GM18498 (cell line): ENCODE measurements around the gene SCLT1.
"Not testable (repeated sequence)": the region's sequence is repeated elsewhere in the genome, so short reads cannot be mapped to it uniquely, and the experiment has no call there.

ENCODE experiments used
- ATAC-seq: cut with Tn5 transposase; IDR thresholded peaks from one replicate; pipeline ENCODE4 v1.9.1; 2021; ENCODE audit warnings: mild to moderate bottlenecking, moderate library complexity; ENCODE audit not compliant: unreplicated experiment

SCLT1 gene

GRCh38 chr4:129093191-129093920 is at the start of gene SCLT1:
TSS of gene SCLT1 (minus strand) at chr4:129093539. CDS start at chr4:129093103, 436 bp downstream.
- ATAC-seq: peak; percentile 94

- ATAC-seq: no peak
Observed at GRCh38 chr4:129140521-129140920, 47.2 kb upstream of the SCLT1 start.

DNA sequence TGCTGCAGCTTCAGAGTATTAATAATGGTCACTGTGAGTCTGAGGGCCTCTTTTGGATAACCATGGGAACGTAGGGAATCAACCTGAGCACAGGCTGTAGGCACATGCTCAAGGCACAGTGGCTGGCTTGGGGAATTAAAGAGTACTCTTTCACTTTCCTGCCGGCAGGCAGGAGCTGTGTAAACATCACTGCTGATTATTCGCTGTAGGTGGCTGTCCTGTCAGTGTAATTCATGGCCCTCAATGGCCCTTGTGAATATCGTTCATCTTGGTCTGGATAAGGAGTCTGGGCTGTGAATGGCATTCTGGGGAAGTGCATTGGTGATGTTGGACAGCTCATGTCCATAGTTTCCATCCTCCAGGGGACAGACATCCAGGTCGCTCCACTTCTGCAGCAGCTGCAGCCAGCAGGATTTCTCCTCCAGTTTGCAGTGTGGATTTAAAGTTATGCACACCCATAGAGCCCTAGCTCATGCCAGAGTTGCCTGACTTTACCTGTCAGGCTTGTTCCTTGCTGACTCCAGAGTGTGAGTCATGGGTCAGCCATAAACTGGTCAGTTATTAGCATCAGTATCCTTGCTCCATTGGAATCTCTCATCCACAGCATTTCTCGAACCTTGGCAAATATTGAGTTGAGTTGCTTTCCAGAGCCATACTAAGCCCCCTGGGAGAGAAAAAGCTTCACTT is 45.6 kb upstream of the SCLT1 start:
- ATAC-seq: no peak

DNA sequence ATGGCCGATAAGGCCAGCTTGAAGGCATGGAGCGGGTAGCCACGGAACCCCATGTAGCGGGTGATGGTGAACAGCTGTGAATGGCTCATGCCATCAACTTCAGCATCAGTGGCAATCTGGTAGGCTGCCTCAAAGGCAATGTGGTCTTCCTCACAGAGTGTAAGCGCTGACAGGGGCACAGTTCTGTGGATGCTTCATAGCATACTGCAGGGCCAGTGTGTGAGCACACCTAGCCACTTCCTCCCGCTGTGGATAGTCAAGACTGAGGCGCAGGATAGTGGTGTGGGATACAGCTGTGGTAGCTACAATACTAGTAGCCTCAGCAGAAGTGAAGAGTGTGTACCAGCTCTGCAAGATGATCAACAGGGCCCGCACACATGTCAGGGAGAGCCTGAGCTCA is 43.1 kb upstream of the SCLT1 start:
- no peak for ATAC-seq

- ATAC-seq: no peak
Observed at GRCh38 chr4:129131343-129131742, 38.0 kb upstream of the SCLT1 start.

GRCh38 chr4:129129143-129129542 is 35.8 kb upstream of the SCLT1 start:
- ATAC-seq: no peak

DNA sequence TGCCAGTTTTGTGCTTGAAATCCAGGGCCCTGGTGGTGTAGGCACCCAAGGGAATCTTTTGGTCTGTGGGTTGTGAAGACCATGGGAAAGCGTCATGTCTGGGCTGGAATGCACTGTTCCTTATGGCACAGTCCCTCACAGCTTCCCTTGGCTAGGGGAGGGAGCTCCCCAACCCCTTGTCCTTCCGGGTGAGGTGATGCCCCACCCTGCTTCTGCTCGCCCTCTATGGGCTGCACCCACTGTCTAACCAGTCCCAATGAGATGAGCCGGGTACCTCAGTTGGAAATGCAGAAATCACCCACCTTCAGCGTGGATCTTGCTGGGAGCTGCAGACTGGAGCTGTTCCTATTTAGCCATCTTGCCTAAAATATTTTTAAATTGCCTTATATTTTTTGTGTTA is 33.3 kb upstream of the SCLT1 start:
- ATAC-seq: not testable (repeated sequence)

- ATAC-seq: no peak
Observed at GRCh38 chr4:129117705-129118104, 24.4 kb upstream of the SCLT1 start.

DNA sequence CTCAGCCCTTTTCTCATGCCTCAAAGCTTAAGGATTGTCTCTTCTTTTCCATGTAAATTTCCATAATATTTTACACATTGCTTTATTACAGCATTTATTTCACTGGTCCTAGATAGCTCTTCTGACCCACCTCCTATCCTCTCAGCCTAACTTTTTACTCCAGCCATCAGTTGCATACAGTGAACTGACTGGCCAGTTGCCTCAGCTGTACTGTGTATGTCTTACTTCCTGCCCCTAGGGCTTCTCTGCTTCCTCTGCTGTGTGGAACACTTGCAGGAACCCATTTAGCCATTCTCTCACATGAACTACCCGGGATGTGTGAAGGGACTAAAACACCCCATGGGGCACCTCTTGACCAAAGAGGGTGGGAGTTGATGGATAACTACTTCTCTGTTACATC is 20.6 kb upstream of the SCLT1 start:
- ATAC-seq: no peak

DNA sequence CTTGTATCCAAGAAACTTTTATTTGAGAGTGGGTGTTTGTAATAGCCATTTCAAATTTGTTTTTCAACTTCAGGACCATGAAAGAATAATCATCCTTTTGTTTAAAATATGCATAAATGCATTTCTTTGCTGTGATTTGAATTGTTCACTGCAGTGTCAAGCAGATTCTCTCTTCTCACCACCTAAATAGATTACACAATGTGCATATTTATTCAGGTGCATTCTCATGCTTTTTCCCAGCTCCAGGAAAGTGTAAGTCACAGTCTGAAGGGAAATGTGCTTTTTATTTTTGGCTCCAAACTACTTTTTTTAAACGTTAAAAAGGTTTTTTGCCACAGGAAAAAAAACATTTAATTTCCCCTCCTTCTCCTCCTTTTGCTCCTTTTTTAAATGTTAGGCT is 20.1 kb upstream of the SCLT1 start:
- no peak for ATAC-seq

GRCh38 chr4:129111919-129112318 is 18.6 kb upstream of the SCLT1 start:
- no peak for ATAC-seq

GRCh38 chr4:129110931-129111330 is 17.6 kb upstream of the SCLT1 start:
- ATAC-seq: no peak

DNA sequence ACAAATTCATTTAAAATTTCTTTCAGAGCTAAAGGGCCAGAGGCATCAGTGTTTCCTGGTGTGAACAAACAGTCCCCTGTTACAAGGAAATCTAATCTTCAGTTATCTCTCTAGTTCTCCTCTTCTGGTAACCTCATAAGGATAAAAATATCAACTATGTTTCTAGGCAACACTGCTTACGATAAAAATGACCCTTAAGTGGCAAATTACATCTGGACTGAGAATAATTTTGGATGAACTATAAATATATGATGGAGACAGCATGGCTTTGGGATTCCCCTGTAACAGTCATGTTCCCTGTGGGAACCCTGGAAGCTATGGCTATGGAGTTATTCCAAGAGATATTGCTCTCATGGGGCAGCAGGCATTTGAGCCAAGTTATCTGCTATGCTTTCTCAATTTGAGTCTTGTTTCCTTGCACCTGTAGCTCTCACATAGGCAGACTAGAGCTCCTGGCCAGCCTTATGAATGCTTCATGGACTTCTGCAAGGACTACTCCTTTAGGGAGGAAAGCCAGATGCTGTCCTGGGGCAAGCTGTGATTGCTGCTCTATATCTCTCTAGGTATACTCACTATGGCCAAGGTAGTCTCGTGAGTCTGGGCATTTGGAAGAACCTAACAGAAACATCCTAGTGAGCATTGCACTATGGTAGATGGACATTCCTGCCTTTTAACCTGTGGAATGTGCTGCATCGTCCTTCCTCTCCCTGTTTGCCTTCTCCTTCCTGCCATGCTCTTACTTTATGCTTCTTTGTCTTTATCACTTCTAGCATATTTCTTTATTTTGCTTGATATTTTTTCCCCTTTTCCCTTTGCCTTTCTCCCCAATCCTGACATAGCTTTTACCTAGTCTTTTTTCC is 16.9 kb upstream of the SCLT1 start:
- ATAC-seq: no peak

- ATAC-seq: no peak
Observed at GRCh38 chr4:129098531-129099001, 5.2 kb upstream of the SCLT1 start.

- ATAC-seq: peak; percentile 50
Observed at GRCh38 chr4:129095811-129096454, 2.6 kb upstream of the SCLT1 start, which contains the start of gene C4orf33. TSS of gene C4orf33 (plus strand) at chr4:129096152. CDS start at chr4:129102611, 6,459 bp downstream.

DNA sequence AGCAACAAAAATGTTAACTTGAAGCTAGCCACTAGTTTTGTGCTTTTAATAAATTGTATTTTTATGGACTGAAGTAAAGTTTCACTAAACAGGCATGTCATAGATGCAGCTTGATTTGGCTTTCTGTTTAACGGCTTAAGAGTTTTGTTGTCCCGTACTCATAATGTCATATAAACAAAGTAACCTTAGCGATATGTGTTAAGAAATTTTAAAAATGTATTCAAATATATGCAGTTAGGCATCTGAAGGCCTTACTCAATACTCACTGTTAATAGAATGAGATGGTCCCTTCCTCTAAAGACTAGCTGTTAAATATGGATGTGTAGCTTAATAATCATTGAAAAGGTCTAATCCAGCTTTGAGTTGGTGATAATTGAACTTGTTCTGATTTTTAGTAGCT is 1.0 kb upstream of the SCLT1 start:
- ATAC-seq: no peak

GRCh38 chr4:129092631-129093190 is 628 bp downstream of the SCLT1 start:
- ATAC-seq: no peak

- no peak for ATAC-seq
Observed at GRCh38 chr4:129087516-129087915, 5.8 kb downstream of the SCLT1 start.

GRCh38 chr4:129085472-129085871 is 7.9 kb downstream of the SCLT1 start:
- no peak for ATAC-seq

DNA sequence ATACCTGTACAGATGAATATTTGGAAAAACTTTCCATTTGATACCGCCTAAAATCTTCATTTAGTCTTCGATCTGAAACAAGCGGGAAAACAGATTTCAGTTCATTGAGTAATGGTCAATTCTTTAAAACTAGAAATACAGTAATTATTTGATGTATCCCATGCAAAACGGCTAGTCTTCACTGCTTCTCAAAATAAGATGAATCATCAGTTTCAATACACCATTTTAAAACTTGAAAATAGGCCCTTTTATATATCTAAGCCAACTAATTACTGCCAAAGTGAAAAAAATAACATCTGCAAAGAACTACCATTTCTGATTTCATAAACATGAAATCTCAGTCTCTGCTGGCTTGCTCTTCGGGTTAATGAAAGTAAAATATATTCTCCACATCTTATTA is 11.0 kb downstream of the SCLT1 start:
- ATAC-seq: no peak

DNA sequence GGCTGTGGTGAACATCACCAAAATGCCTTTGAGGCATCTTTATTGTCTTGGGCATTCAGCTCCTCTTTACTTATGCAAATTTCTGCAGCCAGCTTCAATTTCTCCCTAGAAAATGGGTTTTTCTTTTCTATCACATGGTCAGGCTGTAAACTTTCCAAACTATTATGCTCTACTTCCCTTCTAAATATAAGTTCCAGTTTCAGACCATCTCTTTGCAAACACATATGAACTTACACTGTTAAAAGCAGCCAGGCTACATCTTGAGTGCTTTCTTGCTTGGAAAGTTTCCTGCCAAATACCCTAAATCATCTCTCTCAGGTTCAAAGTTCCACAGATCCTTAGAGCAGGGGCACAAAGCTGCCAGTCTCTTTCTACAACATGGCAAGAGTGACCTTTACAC is 13.2 kb downstream of the SCLT1 start:
- ATAC-seq: no peak
